Stomach (tissue), 9 donors: Measurements from ENCODE around the gene PDE6A. TPM values are rescaled to one million over a fixed set of nuclear protein-coding genes. Genes with fewer than 3 reads are reported as not detected.

Experiments used
- DNase-seq, 2 donors: peaks; one replicate each; pipeline versions ENCODE4 v3.0.0 to v3.0.0-alpha.2; 2013 to 2019
- H3K27ac ChIP-seq, 5 donors: fragments of 200-600 bp in 4 of 5; sonication (generic) in 4 of 5; one replicate each; pipeline ENCODE4 v1.5.1; 2013 to 2019; ENCODE audit warnings: mild to moderate bottlenecking in 1 of 5, moderate library complexity in 1 of 5
- H3K27me3 ChIP-seq, 3 donors: fragments of 200-600 bp; sonication (generic); one replicate each; pipeline ENCODE4 v1.5.1; 2017 to 2019; ENCODE audit warnings: mixed run types in 1 of 3
- H3K36me3 ChIP-seq, 4 donors: fragments of 200-600 bp; sonication (generic); 1 replicate in 3 of 4; 2 replicates in 1 of 4; pipeline ENCODE4 v1.5.1; 2016 to 2019
- H3K4me1 ChIP-seq, 4 donors: fragments of 200-600 bp; sonication (generic); one replicate each; pipeline ENCODE4 v1.5.1; 2016 to 2019
- H3K4me3 ChIP-seq, 4 donors: fragments of 200-600 bp; sonication (generic) in 3 of 4; one replicate each; pipeline ENCODE4 v1.5.1; 2016 to 2019; ENCODE audit warnings: mild to moderate bottlenecking in 1 of 4
- H3K9me3 ChIP-seq, 4 donors: fragments of 200-600 bp; sonication (generic); one replicate each; pipeline ENCODE4 v1.5.1; 2016 to 2019
- CTCF ChIP-seq, 7 experiments: fragments of 450-650 bp in 4 of 7; fragments of 200-600 bp in 3 of 7; sonication (generic) in 3 of 7; IDR thresholded peaks; one replicate each; pipeline ENCODE4 v1.5.1; 2016 to 2019; ENCODE audit warnings: antibody characterized with exemption in 7 of 7, control low read depth in 2 of 7, mild to moderate bottlenecking in 1 of 7
- EP300 ChIP-seq: sonication (generic); formaldehyde crosslinking; IDR thresholded peaks from one replicate; pipeline ENCODE4 v1.6.1; 2017; ENCODE audit warnings: antibody characterized with exemption
- POLR2A ChIP-seq, 4 donors: fragments of 450-650 bp; IDR thresholded peaks; one replicate each; pipeline ENCODE4 v1.6.1; 2016; ENCODE audit warnings: antibody characterized with exemption in 4 of 4, control low read depth in 2 of 4, mild to moderate bottlenecking in 1 of 4, moderate library complexity in 1 of 4
- POLR2AphosphoS5 ChIP-seq, 3 donors: sonication (generic); formaldehyde crosslinking; IDR thresholded peaks; one replicate each; pipeline ENCODE4 v1.6.1; 2016; ENCODE audit warnings: antibody characterized with exemption in 3 of 3
- WGBS, 5 donors: extraction: QIAGEN DNeasy Blood & Tissue Kit in 3 of 5; methylation state at CpG; one replicate each; pipeline versions ENCODE4 v1.1.5 to v1.1.7; 2013 to 2018; 5-methylcytosine and 5-hydroxymethylcytosine counted together
- intact Hi-C: fragments of 100-400 bp; cut with DNase I; formaldehyde crosslinking; loops from one replicate; pipeline ENCODE4 v1.15.1; 2023; ENCODE audit warnings: low total_unique reads
- polyA plus RNA-seq, 3 donors: library from polyadenylated mRNA; stranded (reverse); fragments of 200-250 nt; gene quantifications; one replicate each; pipeline ENCODE4 v1.2.3, GENCODE V29; 2013
- total RNA-seq, 5 donors: library from RNA; depleted of rRNA; stranded (reverse); fragments of >200 nt; gene quantifications; one replicate each; pipeline versions ENCODE4 v1.1.0 to v1.2.3, GENCODE V29; 2014 to 2016
- donor health status: healthy with polysubstance abuse.
- donor health status: Bipolar disorder and iron deficiency.
- donor health status: healthy.

The PDE6A gene
- total and polyA plus RNA-seq, 8 donors, result under 0.01 to 0.80 TPM; not detected in 6

- H3K4me1 ChIP-seq, result peaks cover 0 to 13% (median 6%) of the 10 kb centered on the region in 4 donors
Measured at GRCh38 chr5:149832636-149833035, 112.0 kb downstream of the PDE6A start.

GRCh38 chr5:149831492-149831891, 113.1 kb downstream of the PDE6A start:
- 60 to 68% (median 62%) methylated on average over 4 to 5 of the region's 5 CpGs for WGBS, 5 donors
- no peak overlapping the region for H3K27ac ChIP-seq
- H3K4me1 ChIP-seq, result peaks cover 0 to 13% (median 6%) of the 10 kb centered on the region in 4 donors
- intact Hi-C loops, result loop anchor here (5.0 kb wide), 1 partner anchor 161 kb away; no protein-coding TSS in a partner anchor
- H3K9me3 ChIP-seq, result no peaks in the 10 kb centered on the region
- no peak for DNase-seq
- H3K4me3 ChIP-seq, result no peak overlapping the region
- TF ChIP-seq EP300 (no peak), POLR2A (IDR thresholded peaks at IDR 0.05) (no peak), POLR2AphosphoS5 (IDR thresholded peaks at IDR 0.05) (no peak), CTCF (IDR thresholded peaks at IDR 0.05) (no peak)
- no peaks in the 10 kb centered on the region for H3K27me3 ChIP-seq
- H3K36me3 ChIP-seq, result peaks cover 16 to 72% (median 65%) of the 10 kb centered on the region in 4 donors

More at GRCh38 chr5:149832636-149833035, 112.0 kb downstream of the PDE6A start:
- no peak for DNase-seq
- WGBS, 5 donors, result 94 to 97% (median 95%) methylated on average over 10 to 12 of the region's 12 CpGs; no CpG with 5 or more reads in 1 of the 5 donors
- peaks cover 16 to 67% (median 63%) of the 10 kb centered on the region in 4 donors for H3K36me3 ChIP-seq
- TF ChIP-seq CTCF (IDR thresholded peaks at IDR 0.05), result no peak
- TF ChIP-seq EP300, result no peak
- no peak for TF ChIP-seq POLR2AphosphoS5 (IDR thresholded peaks at IDR 0.05)
- TF ChIP-seq POLR2A (IDR thresholded peaks at IDR 0.05), result no peak
- H3K27ac ChIP-seq, result no peak overlapping the region
- no peak overlapping the region for H3K4me3 ChIP-seq
- intact Hi-C loops, result loop anchor here (5.0 kb wide), 1 partner anchor 160 kb away; no protein-coding TSS in a partner anchor
- H3K9me3 ChIP-seq, result no peaks in the 10 kb centered on the region
- no peaks in the 10 kb centered on the region for H3K27me3 ChIP-seq

GRCh38 chr5:149830579-149830978, 114.0 kb downstream of the PDE6A start:
- H3K27me3 ChIP-seq, result no peaks in the 10 kb centered on the region
- peaks cover 0 to 21% (median 6%) of the 10 kb centered on the region in 4 donors for H3K4me1 ChIP-seq
- no peak overlapping the region for H3K27ac ChIP-seq
- peaks cover 16 to 66% (median 60%) of the 10 kb centered on the region in 4 donors for H3K36me3 ChIP-seq
- no peaks in the 10 kb centered on the region for H3K9me3 ChIP-seq
- 89 to 98% (median 93%) methylated on average over 5 of the region's 5 CpGs for WGBS, 5 donors
- TF ChIP-seq EP300 (no peak), POLR2AphosphoS5 (IDR thresholded peaks at IDR 0.05) (no peak), POLR2A (IDR thresholded peaks at IDR 0.05) (no peak), CTCF (IDR thresholded peaks at IDR 0.05) (no peak)
- no peak for DNase-seq
- intact Hi-C loops, result loop anchor here (5.0 kb wide), 1 partner anchor 162 kb away; no protein-coding TSS in a partner anchor
- H3K4me3 ChIP-seq, result no peak overlapping the region

GRCh38 chr5:149829954-149830353, 114.6 kb downstream of the PDE6A start:
- 55 to 98% (median 83%) methylated on average over 3 of the region's 3 CpGs for WGBS, 5 donors
- Histone ChIP-seq H3K27ac (no peak overlapping the region), H3K27me3 (no peaks in the 10 kb centered on the region), H3K9me3 (no peaks in the 10 kb centered on the region), H3K4me3 (no peak overlapping the region), H3K36me3 (peaks cover 16 to 66% (median 58%) of the 10 kb centered on the region in 4 donors), H3K4me1 (peaks cover 0 to 27% (median 8%) of the 10 kb centered on the region in 4 donors)
- TF ChIP-seq CTCF (IDR thresholded peaks at IDR 0.05), result no peak
- no peak for TF ChIP-seq POLR2A (IDR thresholded peaks at IDR 0.05)
- no peak for TF ChIP-seq EP300
- no peak for TF ChIP-seq POLR2AphosphoS5 (IDR thresholded peaks at IDR 0.05)
- no peak for DNase-seq
- intact Hi-C loops, result loop anchor here (5.0 to 10.0 kb wide), 3 partner anchors 95 to 193 kb away; partner anchors contain the start of gene PPARGC1B
